PC-9 (cell line): Measurements from ENCODE around the gene TIPRL.

Source experiments
- EZH2 ChIP-seq: fragments of 200-600 bp; sonication (generic); IDR thresholded peaks from 2 replicates; pipeline ENCODE4 v1.8.0; 2017; ENCODE audit warnings: antibody characterized with exemption, low read depth
- TF ChIP-seq, protein P1 (sequence below): fragments of 200-600 bp; sonication (generic); conservative IDR thresholded peaks from 2 replicates; pipeline ENCODE4 v1.6.1; 2017; ENCODE audit warnings: mixed run types, antibody characterized with exemption, mild to moderate bottlenecking, moderate library complexity

GRCh38 chr1:168161459-168161858 lies 17.3 kb upstream of the TIPRL start:
- TF ChIP-seq, protein P1, sequence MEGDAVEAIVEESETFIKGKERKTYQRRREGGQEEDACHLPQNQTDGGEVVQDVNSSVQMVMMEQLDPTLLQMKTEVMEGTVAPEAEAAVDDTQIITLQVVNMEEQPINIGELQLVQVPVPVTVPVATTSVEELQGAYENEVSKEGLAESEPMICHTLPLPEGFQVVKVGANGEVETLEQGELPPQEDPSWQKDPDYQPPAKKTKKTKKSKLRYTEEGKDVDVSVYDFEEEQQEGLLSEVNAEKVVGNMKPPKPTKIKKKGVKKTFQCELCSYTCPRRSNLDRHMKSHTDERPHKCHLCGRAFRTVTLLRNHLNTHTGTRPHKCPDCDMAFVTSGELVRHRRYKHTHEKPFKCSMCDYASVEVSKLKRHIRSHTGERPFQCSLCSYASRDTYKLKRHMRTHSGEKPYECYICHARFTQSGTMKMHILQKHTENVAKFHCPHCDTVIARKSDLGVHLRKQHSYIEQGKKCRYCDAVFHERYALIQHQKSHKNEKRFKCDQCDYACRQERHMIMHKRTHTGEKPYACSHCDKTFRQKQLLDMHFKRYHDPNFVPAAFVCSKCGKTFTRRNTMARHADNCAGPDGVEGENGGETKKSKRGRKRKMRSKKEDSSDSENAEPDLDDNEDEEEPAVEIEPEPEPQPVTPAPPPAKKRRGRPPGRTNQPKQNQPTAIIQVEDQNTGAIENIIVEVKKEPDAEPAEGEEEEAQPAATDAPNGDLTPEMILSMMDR = no peak
- no peak for TF ChIP-seq EZH2
